ENCODE measurements around the gene MGAT3. TPM values are rescaled to one million over a fixed set of nuclear protein-coding genes. Genes with fewer than 3 reads are reported as not detected.

MGAT3 gene
- total RNA-seq, 1 experiment from 2014 or later: 5.0 TPM

- Histone ChIP-seq H2BK15ac (ENCODE audit: low read depth, low read length) (no peak overlapping the region), H3K18ac (ENCODE audit: insufficient read length, low read depth, low read length) (no peak overlapping the region), H2BK120ac (ENCODE audit: low read depth, low read length, poor library complexity, severe bottlenecking) (no peak overlapping the region), H2BK20ac (ENCODE audit: low read depth, low read length, poor library complexity, severe bottlenecking) (no peak overlapping the region), H2BK12ac (ENCODE audit: insufficient read length, low read depth, low read length) (no peak overlapping the region), H4K8ac (replicated peaks; ENCODE audit: insufficient read length, low read depth, low read length) (no peak overlapping the region), H3K9me3 (ENCODE audit: control insufficient read depth, low read depth, low read length) (no peaks in the 10 kb centered on the region), H2AK5ac (ENCODE audit: insufficient read length, low read length) (no peak overlapping the region), H3K79me1 (ENCODE audit: insufficient read depth, low read depth, low read length, poor library complexity, severe bottlenecking) (no peaks in the 10 kb centered on the region), H3K23me2 (ENCODE audit: insufficient read length, low read depth, low read length, poor library complexity, severe bottlenecking) (no peaks in the 10 kb centered on the region), H3K4me1 (ENCODE audit: insufficient read depth, low read length) (no peaks in the 10 kb centered on the region), H3K9ac (ENCODE audit: extremely low read depth, insufficient read length, low read length) (no peak overlapping the region), H2BK5ac (ENCODE audit: insufficient read length, low read length) (no peak overlapping the region), H3K27me3 (ENCODE audit: insufficient read depth, low read length) (no peaks in the 10 kb centered on the region), H2AFZ (ENCODE audit: low read length) (no peak overlapping the region), H3K4ac (ENCODE audit: low read depth, low read length) (no peak overlapping the region), H4K5ac (ENCODE audit: insufficient read length, low read depth, low read length) (no peak overlapping the region), H3K79me2 (ENCODE audit: insufficient read depth, low read length) (no peaks in the 10 kb centered on the region), H3K14ac (ENCODE audit: insufficient read depth, low read length) (no peak overlapping the region), H3K56ac (ENCODE audit: insufficient read length, low read depth, low read length) (no peak overlapping the region), H4K91ac (ENCODE audit: insufficient read length, low read depth, low read length) (no peak overlapping the region), H3T11ph (ENCODE audit: low read length) (no peak overlapping the region), H4K20me1 (ENCODE audit: control insufficient read depth, insufficient read depth, insufficient read length) (peaks cover 2% of the 10 kb centered on the region), H3K27ac (ENCODE audit: insufficient read length, low read depth, low read length) (no peak overlapping the region), H3K4me2 (ENCODE audit: insufficient read depth, insufficient read length, low read length) (no peak overlapping the region), H3K23ac (ENCODE audit: insufficient read length, low read depth, low read length) (no peak overlapping the region)
- H3K36me3 Mint-ChIP-seq (ENCODE audit: insufficient read depth in 1 of 3, low read depth in 3 of 3): peaks cover 15 to 74% (median 55%) of the 10 kb centered on the region in 3 experiments
- WGBS (ENCODE audit: extremely low coverage, insufficient read length, low lambda C conversion rate): no CpG with 5 or more reads among the region's 5 CpGs
- no peak for TF ChIP-seq CTCF (conservative IDR thresholded peaks at IDR 0.05)
- H3K4me3 Mint-ChIP-seq: no peak overlapping the region
- no peaks in the 10 kb centered on the region; the same call in 1 of the 2 replicates for H3K27me3 Mint-ChIP-seq (ENCODE audit: low read depth)
- no peak overlapping the region for H3K27ac Mint-ChIP-seq
- no peaks in the 10 kb centered on the region for H3K9me3 Mint-ChIP-seq
- peaks cover 0 to 3% of the 10 kb centered on the region in 2 experiments; a peak in 1 of 4 replicates for H3K4me1 Mint-ChIP-seq
- no peak for DNase-seq
These were observed 36.9 kb upstream of the MGAT3 start for GRCh38 chr22:39419911-39420310.

Measured in H9 (cell line).